Ovary (tissue), 9 donors: ENCODE results near the gene NCOA5. TPM values are rescaled to one million over a fixed set of nuclear protein-coding genes. Genes with fewer than 3 reads are reported as not detected.
A peak's percentile ranks its signal among the peaks of the same experiment; 100 is the strongest.

ENCODE experiments used
- DNase-seq, 5 donors: peaks; one replicate each; pipeline ENCODE4 v3.0.0-alpha.2; 2019 to 2020
- H3K27ac ChIP-seq, 2 donors: fragments of 200-600 bp; one replicate each; pipeline versions ENCODE4 v1.5.1 to v1.8.0; 2019 to 2022
- H3K27me3 ChIP-seq: fragments of 200-600 bp; one replicate; pipeline ENCODE4 v1.8.0; 2022
- H3K36me3 ChIP-seq: fragments of 200-600 bp; sonication (generic); one replicate; pipeline ENCODE4 v1.5.1; 2019
- H3K4me1 ChIP-seq: one replicate; pipeline ENCODE4 v1.8.1; 2013; ENCODE audit warnings: mild to moderate bottlenecking, moderate library complexity; ENCODE audit not compliant: insufficient read depth
- H3K4me3 ChIP-seq: fragments of 200-600 bp; sonication (generic); one replicate; pipeline ENCODE4 v1.5.1; 2017
- H3K9me3 ChIP-seq, 2 donors: fragments of 200-600 bp in 1 of 2; sonication (generic) in 1 of 2; one replicate each; pipeline versions ENCODE4 v1.5.1 to v1.8.1; 2013 to 2019; ENCODE audit warnings: mild to moderate bottlenecking in 1 of 2, moderate library complexity in 1 of 2
- CTCF ChIP-seq, 3 donors: fragments of 450-650 bp in 2 of 3; fragments of 200-600 bp in 1 of 3; IDR thresholded peaks; one replicate each; pipeline versions ENCODE4 v1.5.1 to v1.8.0; 2016 to 2022; ENCODE audit warnings: antibody characterized with exemption in 3 of 3, mild to moderate bottlenecking in 1 of 3
- EP300 ChIP-seq: sonication (generic); formaldehyde crosslinking; IDR thresholded peaks from one replicate; pipeline ENCODE4 v1.6.1; 2017; ENCODE audit warnings: antibody characterized with exemption
- POLR2A ChIP-seq: fragments of 450-650 bp; IDR thresholded peaks from one replicate; pipeline ENCODE4 v1.6.1; 2017; ENCODE audit warnings: antibody characterized with exemption, mild to moderate bottlenecking, moderate library complexity
- WGBS, 3 donors: extraction: QIAGEN DNeasy Blood & Tissue Kit in 1 of 3; methylation state at CpG; one replicate each; pipeline versions ENCODE4 v1.1.5 to v1.1.7; 2013 to 2017; 5-methylcytosine and 5-hydroxymethylcytosine counted together
- intact Hi-C, 4 donors: fragments of 100-400 bp; cut with DNase I; formaldehyde crosslinking; loops; one replicate each; pipeline versions ENCODE4 v1.11.0 to v1.15.1; 2022 to 2023
- polyA plus RNA-seq, 2 donors: library from polyadenylated mRNA; stranded (reverse); fragments of 200-250 nt in 1 of 2; fragments of 350-450 nt in 1 of 2; fragmentation: Illumina TruSeq in 1 of 2; extraction: RNeasy Lipid Tissue Mini Kit (QIAGEN cat#74804) in 1 of 2; gene quantifications; one replicate each; pipeline ENCODE4 v1.2.3, GENCODE V29; 2013 to 2014
- total RNA-seq, 7 donors: library from RNA; depleted of rRNA in 2 of 7; stranded (reverse); fragments of >200 nt in 2 of 7; fragmentation: NEBNext Ultra II Directional in 3 of 7; extraction: Animal tissue kit (Norgen Biotek cat#: 25700) in 3 of 7; gene quantifications; one replicate each; pipeline versions ENCODE4 v1.1.0 to v1.2.4, GENCODE V29; 2016 to 2023
- donor health status: DM: no; HTN: no; CAD: no; lungs with moderate emphysema.
- donor health status: DM: no; HTN: no; CAD: no.
- donor health status: Bipolar disorder and iron deficiency.
- donor health status: DM: yes; HTN: yes; CAD: no.
- donor health status: DM: no; HTN: no; CAD: no.
- donor health status: DM: yes; HTN: yes; CAD: no.

The NCOA5 gene
- total and polyA plus RNA-seq, 9 donors = 27.6 to 51.1 (median 35.6) TPM

GRCh38 chr20:46013829-46014516 is 75.8 kb downstream of the NCOA5 start:
- WGBS, 3 donors = 1 to 2% (median 1%) methylated on average over 59 to 67 of the region's 67 CpGs

GRCh38 chr20:46013322-46013828 is 76.4 kb downstream of the NCOA5 start:
- H3K4me1 ChIP-seq = no peaks in the 10 kb centered on the region
- DNase-seq = no peak
- no peak overlapping the region for H3K27ac ChIP-seq
- peaks cover 5% of the 10 kb centered on the region for H3K27me3 ChIP-seq
- intact Hi-C loops = loop anchor here in 1 of 4 donors (5.0 kb wide), 1 partner anchor 74 kb away; the partner anchor contains the start of gene NCOA5
- H3K4me3 ChIP-seq = no peak overlapping the region
- no peak for TF ChIP-seq POLR2A
- no peak for TF ChIP-seq CTCF (IDR thresholded peaks at IDR 0.05)
- TF ChIP-seq EP300 = no peak
- WGBS, 3 donors = 5 to 9% (median 6%) methylated on average over 27 to 28 of the region's 29 CpGs
- no peaks in the 10 kb centered on the region for H3K36me3 ChIP-seq
- no peaks in the 10 kb centered on the region for H3K9me3 ChIP-seq

More at GRCh38 chr20:46013829-46014516, 75.8 kb downstream of the NCOA5 start:
- TF ChIP-seq POLR2A (no peak), CTCF (IDR thresholded peaks at IDR 0.05) (peak; percentile 8 to 69 (median 52))
- intact Hi-C loops = loop anchor here in 1 of 4 donors (5.0 kb wide), 1 partner anchor 73 kb away; the partner anchor contains the start of gene NCOA5
- Histone ChIP-seq H3K27me3 (peaks cover 5% of the 10 kb centered on the region), H3K4me1 (no peaks in the 10 kb centered on the region), H3K36me3 (no peaks in the 10 kb centered on the region), H3K27ac (no peak overlapping the region), H3K9me3 (no peaks in the 10 kb centered on the region), H3K4me3 (no peak overlapping the region)
- peak; percentile 22 to 70 (median 41) for DNase-seq

GRCh38 chr20:46012921-46013320 is 76.8 kb downstream of the NCOA5 start:
- WGBS, 3 donors = 54 to 64% (median 55%) methylated on average over 10 of the region's 10 CpGs
- no peaks in the 10 kb centered on the region for H3K9me3 ChIP-seq
- H3K4me3 ChIP-seq = no peak overlapping the region
- no peaks in the 10 kb centered on the region for H3K36me3 ChIP-seq
- no peaks in the 10 kb centered on the region for H3K4me1 ChIP-seq
- H3K27me3 ChIP-seq = peaks cover 5% of the 10 kb centered on the region
- intact Hi-C loops = loop anchor here in 1 of 4 donors (5.0 kb wide), 1 partner anchor 74 kb away; the partner anchor contains the start of gene NCOA5
- H3K27ac ChIP-seq = no peak overlapping the region
- TF ChIP-seq CTCF (IDR thresholded peaks at IDR 0.05) = no peak
- no peak for TF ChIP-seq EP300
- no peak for TF ChIP-seq POLR2A
- DNase-seq = no peak

GRCh38 chr20:46011631-46012482 is 77.9 kb downstream of the NCOA5 start:
- 9 to 22% (median 11%) methylated on average over 56 to 57 of the region's 57 CpGs for WGBS, 3 donors
- Histone ChIP-seq H3K4me1 (no peaks in the 10 kb centered on the region), H3K9me3 (no peaks in the 10 kb centered on the region), H3K36me3 (no peaks in the 10 kb centered on the region), H3K27ac (no peak overlapping the region), H3K4me3 (no peak overlapping the region), H3K27me3 (peaks cover 5% of the 10 kb centered on the region)
- TF ChIP-seq POLR2A = no peak
- intact Hi-C loops = loop anchor here in 1 of 4 donors (5.0 kb wide), 1 partner anchor 75 kb away; the partner anchor contains the start of gene NCOA5
- peak in 3 of 5 donors; percentile 14 to 50 (median 28) for DNase-seq

Other genes with a start within 250 kb of the NCOA5 start
- gene ACOT8, start 232.6 kb downstream of the NCOA5 start, total RNA-seq = 10 to 100 TPM; 18.4 to 26.7 (median 19.6) TPM
- 10 to 100 TPM; 13.5 to 21.9 TPM for gene ACOT8, start 232.6 kb downstream of the NCOA5 start, polyA plus RNA-seq
- gene ZSWIM3, start 232.3 kb downstream of the NCOA5 start, total RNA-seq = 1 to 10 TPM; 1.8 to 7.5 (median 4.7) TPM
- 1 to 10 TPM; 2.4 to 6.0 TPM for gene ZSWIM3, start 232.3 kb downstream of the NCOA5 start, polyA plus RNA-seq
- 10 to 100 TPM in 5 of 7 donors, 1 to 10 TPM in 2; 4.8 to 15.2 (median 11.8) TPM for gene ZSWIM1, start 208.7 kb downstream of the NCOA5 start, total RNA-seq
- 10 to 100 TPM in 1 of 2 donors, 1 to 10 TPM in 1; 4.9 to 11.5 TPM for gene ZSWIM1, start 208.7 kb downstream of the NCOA5 start, polyA plus RNA-seq
- gene SPATA25, start 202.3 kb downstream of the NCOA5 start, total RNA-seq = 1 to 10 TPM; 4.2 to 7.5 (median 5.6) TPM
- gene SPATA25, start 202.3 kb downstream of the NCOA5 start, polyA plus RNA-seq = 1 to 10 TPM in 1 of 2 donors, not detected in 1; 7.1 TPM
- gene NEURL2, start 198.8 kb downstream of the NCOA5 start, total RNA-seq = 10 to 100 TPM; 10.1 to 28.7 (median 12.5) TPM
- gene NEURL2, start 198.8 kb downstream of the NCOA5 start, polyA plus RNA-seq = 10 to 100 TPM in 1 of 2 donors, 1 to 10 TPM in 1; 1.5 to 11.8 TPM
- 100 to 1,000 TPM in 4 of 7 donors, 10 to 100 TPM in 3; 45.0 to 156 (median 110) TPM for gene CTSA, start 198.6 kb downstream of the NCOA5 start, total RNA-seq
- 100 to 1,000 TPM in 1 of 2 donors, 10 to 100 TPM in 1; 81.6 to 210 TPM for gene CTSA, start 198.6 kb downstream of the NCOA5 start, polyA plus RNA-seq
- gene PLTP, start 177.8 kb downstream of the NCOA5 start, total RNA-seq = 100 to 1,000 TPM in 4 of 7 donors, 10 to 100 TPM in 3; 83.5 to 266 (median 138) TPM
- gene PLTP, start 177.8 kb downstream of the NCOA5 start, polyA plus RNA-seq = 100 to 1,000 TPM in 1 of 2 donors, 10 to 100 TPM in 1; 85.7 to 188 TPM
- gene PCIF1, start 155.3 kb downstream of the NCOA5 start, total RNA-seq = 10 to 100 TPM; 34.5 to 73.7 (median 59.8) TPM
- 10 to 100 TPM; 14.6 to 48.2 TPM for gene PCIF1, start 155.3 kb downstream of the NCOA5 start, polyA plus RNA-seq
- gene ZNF335, start 117.8 kb downstream of the NCOA5 start, total RNA-seq = 10 to 100 TPM; 14.2 to 25.7 (median 20.0) TPM
- gene ZNF335, start 117.8 kb downstream of the NCOA5 start, polyA plus RNA-seq = 10 to 100 TPM in 1 of 2 donors, 1 to 10 TPM in 1; 3.5 to 15.7 TPM
- 1 to 10 TPM in 2 of 7 donors, under 1 TPM in 5; 0.10 to 1.7 (median 0.28) TPM for gene MMP9, start 81.1 kb downstream of the NCOA5 start, total RNA-seq
- under 1 TPM; 0.16 to 0.25 TPM for gene MMP9, start 81.1 kb downstream of the NCOA5 start, polyA plus RNA-seq
- 1 to 10 TPM in 5 of 7 donors, not detected in 2; 1.1 to 2.1 (median 1.3) TPM for gene SLC12A5, start 60.7 kb downstream of the NCOA5 start, total RNA-seq
- 1 to 10 TPM; 2.2 to 3.8 TPM for gene SLC12A5, start 60.7 kb downstream of the NCOA5 start, polyA plus RNA-seq
- gene CD40, start 28.4 kb upstream of the NCOA5 start, total RNA-seq = 10 to 100 TPM; 14.4 to 28.0 (median 21.3) TPM
- gene CD40, start 28.4 kb upstream of the NCOA5 start, polyA plus RNA-seq = 10 to 100 TPM; 21.6 to 35.7 TPM
- gene CDH22, start 218.5 kb upstream of the NCOA5 start, total RNA-seq = 1 to 10 TPM in 3 of 7 donors, under 1 TPM in 4; 0.18 to 1.5 (median 0.92) TPM
- under 1 TPM; 0.10 to 0.11 TPM for gene CDH22, start 218.5 kb upstream of the NCOA5 start, polyA plus RNA-seq